GM21737 (cell line): ENCODE measurements around the gene IDH2.
"Not testable (repeated sequence)": the region's sequence is repeated elsewhere in the genome, so short reads cannot be mapped to it uniquely, and the experiment has no call there.

Experiments used
- ATAC-seq: cut with Tn5 transposase; IDR thresholded peaks from one replicate; pipeline ENCODE4 v1.9.1; 2021; ENCODE audit warnings: mild to moderate bottlenecking, moderate library complexity; ENCODE audit not compliant: unreplicated experiment

IDH2 gene

GRCh38 chr15:90115783-90116182 is 13.5 kb upstream of the IDH2 start:
- ATAC-seq, result no peak

- ATAC-seq, result no peak
Observed at GRCh38 chr15:90114451-90114901, 12.2 kb upstream of the IDH2 start.

- ATAC-seq, result no peak
Observed at GRCh38 chr15:90113166-90113565, 10.9 kb upstream of the IDH2 start.

GRCh38 chr15:90109163-90109751 is 7.0 kb upstream of the IDH2 start:
- ATAC-seq, result not testable (repeated sequence)

- ATAC-seq, result not testable (repeated sequence)
Observed at GRCh38 chr15:90108038-90108437, 5.8 kb upstream of the IDH2 start.

- ATAC-seq, result no peak
Observed at GRCh38 chr15:90106522-90107117, 4.4 kb upstream of the IDH2 start.

- no peak for ATAC-seq
Observed at GRCh38 chr15:90105521-90105920, 3.3 kb upstream of the IDH2 start.

GRCh38 chr15:90104551-90104950 is 2.3 kb upstream of the IDH2 start:
- ATAC-seq, result no peak

GRCh38 chr15:90103701-90104329 is 1.5 kb upstream of the IDH2 start:
- no peak for ATAC-seq

- ATAC-seq, result no peak
Observed at GRCh38 chr15:90101130-90101968, 919 bp downstream of the IDH2 start.

GRCh38 chr15:90099868-90100831 is 2.1 kb downstream of the IDH2 start:
- no peak for ATAC-seq

- ATAC-seq, result no peak
Observed at GRCh38 chr15:90099072-90099867, 3.0 kb downstream of the IDH2 start.

GRCh38 chr15:90097475-90097874 is 4.8 kb downstream of the IDH2 start:
- peak; percentile 56 for ATAC-seq

- no peak for ATAC-seq
Observed at GRCh38 chr15:90095521-90095959, 6.7 kb downstream of the IDH2 start.

- ATAC-seq, result no peak
Observed at GRCh38 chr15:90091156-90091931, 10.9 kb downstream of the IDH2 start.

GRCh38 chr15:90090226-90090848 is 11.9 kb downstream of the IDH2 start:
- ATAC-seq, result no peak

- ATAC-seq, result no peak
Observed at GRCh38 chr15:90087454-90088154, 14.7 kb downstream of the IDH2 start.

GRCh38 chr15:90086868-90087268 is 15.4 kb downstream of the IDH2 start:
- no peak for ATAC-seq
